KMS-11 (cell line): ENCODE data around the gene VCPKMT.

Source experiments
- H2AFZ ChIP-seq: fragments of 200-600 bp; sonication (generic); 2 replicates; pipeline ENCODE4 v1.6.1; 2016; ENCODE audit warnings: antibody characterized with exemption, mixed run types, low read depth
- H3K27ac ChIP-seq: fragments of 200-600 bp; sonication (generic); 2 replicates; pipeline ENCODE4 v1.6.1; 2016; ENCODE audit warnings: mild to moderate bottlenecking, mixed run types
- H3K27me3 ChIP-seq: fragments of 200-600 bp; sonication (generic); 2 replicates; pipeline ENCODE4 v1.6.1; 2017; ENCODE audit warnings: mild to moderate bottlenecking, low read depth, mixed run types, moderate library complexity; ENCODE audit not compliant: insufficient read depth
- H3K36me3 ChIP-seq: fragments of 200-600 bp; sonication (generic); 2 replicates; pipeline ENCODE4 v1.6.1; 2017; ENCODE audit warnings: mild to moderate bottlenecking, mixed run types; ENCODE audit not compliant: insufficient read depth
- H3K4me1 ChIP-seq: fragments of 200-600 bp; sonication (generic); 2 replicates; pipeline ENCODE4 v1.6.1; 2016; ENCODE audit warnings: mild to moderate bottlenecking, low read depth, mixed run types; ENCODE audit not compliant: poor library complexity, severe bottlenecking
- H3K4me2 ChIP-seq: fragments of 200-600 bp; sonication (generic); 2 replicates; pipeline ENCODE4 v1.7.0; 2016; ENCODE audit warnings: mild to moderate bottlenecking, mixed run types
- H3K4me3 ChIP-seq: fragments of 200-600 bp; sonication (generic); IDR thresholded peaks from 2 replicates; pipeline ENCODE4 v1.6.1; 2017; ENCODE audit warnings: low read depth, low read length, mixed read lengths; ENCODE audit not compliant: insufficient read depth
- H3K79me2 ChIP-seq: fragments of 200-600 bp; sonication (generic); 2 replicates; pipeline ENCODE4 v1.6.1; 2016; ENCODE audit warnings: low read depth, mixed run types; ENCODE audit not compliant: insufficient read depth
- H3K9ac ChIP-seq: fragments of 200-600 bp; sonication (generic); 2 replicates; pipeline ENCODE4 v1.6.1; 2016; ENCODE audit warnings: mild to moderate bottlenecking, mixed run types
- H4K20me1 ChIP-seq: fragments of 200-600 bp; sonication (generic); 2 replicates; pipeline ENCODE4 v1.6.1; 2016; ENCODE audit warnings: mild to moderate bottlenecking, mixed run types; ENCODE audit not compliant: insufficient read depth
- CTCF ChIP-seq: fragments of 200-600 bp; sonication (generic); conservative IDR thresholded peaks from 2 replicates; pipeline ENCODE4 v1.6.1; 2017; ENCODE audit warnings: low read depth, mild to moderate bottlenecking, antibody characterized with exemption, low read length, moderate library complexity, mixed read lengths

The VCPKMT gene

GRCh38 chr14:50085570-50086320, 30.6 kb downstream of the VCPKMT start:
- H2AFZ ChIP-seq = no peak overlapping the region
- peak overlapping the region; percentile 91 for H3K4me2 ChIP-seq
- peak overlapping the region; percentile 97 for H3K27ac ChIP-seq
- no peaks in the 10 kb centered on the region for H3K36me3 ChIP-seq
- H3K4me1 ChIP-seq = peaks cover 85% of the 10 kb centered on the region
- H4K20me1 ChIP-seq = no peaks in the 10 kb centered on the region
- H3K79me2 ChIP-seq = no peaks in the 10 kb centered on the region
- H3K27me3 ChIP-seq = no peaks in the 10 kb centered on the region
- no peak overlapping the region for H3K9ac ChIP-seq
- no peak for TF ChIP-seq CTCF
- H3K4me3 ChIP-seq = no peak overlapping the region

GRCh38 chr14:50084666-50085065, 31.7 kb downstream of the VCPKMT start:
- TF ChIP-seq CTCF = no peak
- no peaks in the 10 kb centered on the region for H4K20me1 ChIP-seq
- H3K36me3 ChIP-seq = no peaks in the 10 kb centered on the region
- no peak overlapping the region for H2AFZ ChIP-seq
- H3K4me2 ChIP-seq = peak overlapping the region; percentile 91
- peaks cover 87% of the 10 kb centered on the region for H3K4me1 ChIP-seq
- H3K4me3 ChIP-seq = no peak overlapping the region
- no peaks in the 10 kb centered on the region for H3K27me3 ChIP-seq
- peak overlapping the region; percentile 97 for H3K27ac ChIP-seq
- H3K9ac ChIP-seq = peak overlapping the region; percentile 74; the same call in 1 of the 2 replicates
- H3K79me2 ChIP-seq = no peaks in the 10 kb centered on the region

DNA sequence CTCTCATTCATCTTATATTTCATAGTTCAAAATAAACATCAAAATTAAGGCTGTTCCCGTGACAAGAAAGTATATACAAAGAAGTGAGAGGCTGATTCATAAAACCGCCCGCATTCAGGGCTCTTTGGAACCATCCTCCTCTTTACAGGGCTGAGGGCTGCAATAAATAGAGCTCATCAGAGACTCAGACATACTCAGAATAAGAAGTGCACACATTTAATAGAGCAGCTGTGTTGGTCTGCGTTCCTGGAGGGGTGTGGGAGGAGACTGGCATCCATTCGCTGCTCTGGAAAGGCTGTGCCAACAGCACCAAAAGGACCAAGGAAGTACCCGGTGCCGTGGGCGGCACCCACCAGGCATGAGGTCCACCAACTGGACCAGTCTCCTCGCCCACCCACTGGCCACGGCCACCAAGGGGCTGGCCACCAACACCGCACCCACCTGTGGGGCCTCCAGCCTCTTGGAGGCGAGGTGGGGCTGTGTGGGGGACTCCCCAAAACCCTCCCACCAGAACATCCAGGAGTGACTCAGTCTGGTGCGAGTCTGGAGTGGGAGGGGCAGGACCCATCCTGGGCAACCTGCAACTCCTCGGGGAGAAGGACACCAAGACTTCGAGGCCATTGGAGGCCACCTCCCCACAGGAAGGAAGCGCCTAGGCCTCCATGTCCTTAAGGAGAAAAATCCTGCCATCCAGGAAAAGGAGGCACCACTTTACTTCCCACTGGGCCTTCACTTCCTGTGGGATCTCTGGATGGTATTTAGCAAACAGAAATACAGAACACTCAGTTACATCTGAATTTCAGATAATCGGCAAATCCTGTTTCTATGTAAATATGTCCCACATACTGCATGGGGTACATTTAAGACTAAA, 32.7 kb downstream of the VCPKMT start:
- Histone ChIP-seq H3K4me2 (peak overlapping the region; percentile 91), H3K27ac (peak overlapping the region; percentile 97), H3K79me2 (no peaks in the 10 kb centered on the region), H3K4me1 (peaks cover 78% of the 10 kb centered on the region), H3K9ac (peak overlapping the region; percentile 74), H2AFZ (peak overlapping the region; percentile 22; the same call in 1 of the 2 replicates), H3K4me3 (no peak overlapping the region), H4K20me1 (no peaks in the 10 kb centered on the region), H3K36me3 (no peaks in the 10 kb centered on the region), H3K27me3 (no peaks in the 10 kb centered on the region)
- TF ChIP-seq CTCF = no peak

GRCh38 chr14:50082784-50083466, 33.4 kb downstream of the VCPKMT start:
- H3K4me2 ChIP-seq = peak overlapping the region; percentile 91

More at GRCh38 chr14:50082784-50083466, 33.4 kb downstream of the VCPKMT start:
- no peak for TF ChIP-seq CTCF
- H3K27me3 ChIP-seq = no peaks in the 10 kb centered on the region
- H3K4me3 ChIP-seq = no peak overlapping the region
- H3K36me3 ChIP-seq = no peaks in the 10 kb centered on the region
- peak overlapping the region; percentile 74 for H3K9ac ChIP-seq
- H2AFZ ChIP-seq = no peak overlapping the region
- peak overlapping the region; percentile 97 for H3K27ac ChIP-seq
- H4K20me1 ChIP-seq = no peaks in the 10 kb centered on the region
- H3K4me1 ChIP-seq = peaks cover 70% of the 10 kb centered on the region
- no peaks in the 10 kb centered on the region for H3K79me2 ChIP-seq
